HepG2 (cell line): Measurements from ENCODE around the gene TSSK1B. TPM values are rescaled to one million over a fixed set of nuclear protein-coding genes. Genes with fewer than 3 reads are reported as not detected.

ENCODE experiments used
- ATAC-seq: fragments of 200-7000 bp; cut with Tn5 transposase; 3 replicates; pipeline ENCODE4 v1.9.1; 2020; ENCODE audit warnings: mild to moderate bottlenecking, moderate library complexity
- BruUV-seq: library from RNA; stranded (reverse); fragments of 400-500 nt; replicated peaks from 2 replicates; lab custom pipeline; 2021; lab: Mats Ljungman, UMichigan
- CTCF ChIA-PET: fragments of 300-600 bp; formaldehyde crosslinking; extraction: SDS; loops from one replicate; lab custom pipeline; 2021; ENCODE audit warnings: low total read pairs, inconsistent platforms, low intra/inter-chr PET ratio; lab: Yijun Ruan, JAX
- POLR2A ChIA-PET: fragments of 350-600 bp; sonication (Branson Sonifier 250); formaldehyde crosslinking; loops from one replicate; lab custom pipeline; 2020; ENCODE audit warnings: antibody characterized with exemption, inconsistent platforms; lab: Yijun Ruan, JAX
- DNase-seq: peaks from one replicate; pipeline ENCODE4 v3.0.0-alpha.2; 2015; ENCODE audit warnings: low spot score
- FAIRE-seq: peaks from 3 replicates; lab custom pipeline; 2011; peaks lifted over from hg19 to GRCh38; lab: Jason Lieb, UNC
- H2AFZ ChIP-seq: one replicate; pipeline ENCODE4 v1.6.1; 2011; ENCODE audit warnings: low read length, inconsistent platforms
- H3K27ac ChIP-seq: fragments of 300-600 bp; 3 replicates; pipeline ENCODE4 v1.8.0; 2011; ENCODE audit warnings: mixed run types, mild to moderate bottlenecking, mixed read lengths, low read length, inconsistent platforms; ENCODE audit not compliant: insufficient read depth; ENCODE audit errors: extremely low read length
- H3K27me3 ChIP-seq, 2 experiments: fragments of 200-600 bp in 1 of 2; 2 replicates in 1 of 2; 3 replicates in 1 of 2; pipeline versions ENCODE4 v1.6.0 to v1.8.0; 2011; ENCODE audit warnings: low read length in 2 of 2, mild to moderate bottlenecking in 2 of 2, moderate library complexity in 2 of 2, inconsistent platforms in 1 of 2; ENCODE audit not compliant: insufficient read depth in 2 of 2, control insufficient read depth in 1 of 2
- H3K36me3 ChIP-seq, 2 experiments: fragments of 200-600 bp in 1 of 2; replicated peaks in 1 of 2; 2 replicates in 1 of 2; 3 replicates in 1 of 2; pipeline versions ENCODE4 v1.5.1 to v1.8.0; 2011; ENCODE audit warnings: low read length in 2 of 2, inconsistent platforms in 1 of 2; ENCODE audit not compliant: insufficient read depth in 2 of 2, control insufficient read depth in 1 of 2
- H3K4me1 ChIP-seq: 2 replicates; pipeline ENCODE4 v1.5.1; 2012; ENCODE audit warnings: low read length, inconsistent platforms; ENCODE audit not compliant: insufficient read depth
- H3K4me2 ChIP-seq: 2 replicates; pipeline ENCODE4 v1.6.0; 2011; ENCODE audit warnings: low read depth, low read length, inconsistent platforms
- H3K4me3 ChIP-seq, 3 experiments: fragments of 200-600 bp in 1 of 3; sonication (generic), shearing (Covaris generic) in 1 of 3; replicated peaks in 1 of 3; 2 replicates each; pipeline ENCODE4 v1.5.1; 2011 to 2016; ENCODE audit warnings: low read length in 3 of 3, inconsistent platforms in 2 of 3, low read depth in 2 of 3, mild to moderate bottlenecking in 2 of 3, control low read depth in 1 of 3, mixed read lengths in 1 of 3; ENCODE audit not compliant: insufficient read depth in 1 of 3
- H3K79me2 ChIP-seq: one replicate; pipeline ENCODE4 v1.6.1; 2011; ENCODE audit warnings: low read length, inconsistent platforms; ENCODE audit not compliant: insufficient read depth
- H3K9ac ChIP-seq: 2 replicates; pipeline ENCODE4 v1.6.0; 2011; ENCODE audit warnings: mild to moderate bottlenecking, low read depth, low read length, inconsistent platforms; ENCODE audit not compliant: insufficient read depth
- H3K9me3 ChIP-seq: 2 replicates; pipeline ENCODE4 v1.5.1; 2012; ENCODE audit warnings: mild to moderate bottlenecking, low read length
- H4K20me1 ChIP-seq: 2 replicates; pipeline ENCODE4 v1.6.0; 2011; ENCODE audit warnings: inconsistent platforms, mild to moderate bottlenecking, low read length, moderate library complexity; ENCODE audit not compliant: insufficient read depth
- CCAR2 ChIP-seq: fragments of 200-400 bp; formaldehyde crosslinking; optimal IDR thresholded peaks from 2 replicates; pipeline ENCODE3; 2018; ENCODE audit warnings: low read depth, mild to moderate bottlenecking, low read length, moderate library complexity
- GFI1 ChIP-seq: sonication (generic); formaldehyde crosslinking; IDR thresholded peaks from 2 replicates; pipeline ENCODE4 v1.5.0; 2020; ENCODE audit warnings: missing genetic modification reagents, mild to moderate bottlenecking, borderline replicate concordance
- NONO ChIP-seq, 2 experiments: fragments of 450-650 bp in 1 of 2; sonication (generic) in 1 of 2; formaldehyde crosslinking in 1 of 2; IDR thresholded peaks in 1 of 2; conservative IDR thresholded peaks in 1 of 2; 2 replicates each; pipeline versions ENCODE4 v1.6.1 to v1.8.0; 2017 to 2022; ENCODE audit warnings: mild to moderate bottlenecking in 1 of 2, missing genetic modification reagents in 1 of 2, moderate library complexity in 1 of 2
- POLR2A ChIP-seq, 2 experiments: IDR thresholded peaks; 2 replicates each; pipeline ENCODE4 v1.6.1; 2011; ENCODE audit warnings: low read depth in 2 of 2, low read length in 2 of 2, mild to moderate bottlenecking in 1 of 2, moderate library complexity in 1 of 2; ENCODE audit not compliant: insufficient read depth in 1 of 2
- YY1 ChIP-seq: IDR thresholded peaks from 2 replicates; pipeline ENCODE4 v1.6.1; 2011; ENCODE audit warnings: low read length, low read depth, moderate library complexity, mild to moderate bottlenecking; ENCODE audit not compliant: insufficient read depth, insufficient replicate concordance
- ZFY ChIP-seq: sonication (generic); formaldehyde crosslinking; IDR thresholded peaks from 2 replicates; pipeline ENCODE4 v1.4.0; 2020; ENCODE audit warnings: missing genetic modification reagents
- ZNF501 ChIP-seq: sonication (generic); formaldehyde crosslinking; IDR thresholded peaks from 2 replicates; pipeline ENCODE4 v1.5.1; 2020; ENCODE audit warnings: mild to moderate bottlenecking, moderate library complexity, missing genetic modification reagents
- WGBS: methylation state at CpG from one replicate; pipeline ENCODE4 v1.1.6; 2017; ENCODE audit warnings: low lambda C conversion rate; 5-methylcytosine and 5-hydroxymethylcytosine counted together
- in situ Hi-C: cut with HindIII; loops from 2 replicates; pipeline ENCODE4 v1.10.0; 2017; ENCODE audit warnings: low pct_unique_long_range_greater_than_20kb; ENCODE audit not compliant: extremely low pct_ligation_motif_present
- intact Hi-C: fragments of 100-400 bp; cut with micrococcal nuclease; formaldehyde crosslinking; loops from one replicate; pipeline ENCODE4 v1.10.0; 2022; ENCODE audit not compliant: unreplicated experiment
- polyA plus RNA-seq, 8 experiments: library from polyadenylated mRNA; depleted of rRNA in 3 of 8; stranded (reverse) in 7 of 8; unstranded in 1 of 8; fragments of >200 nt; fragmentation: Illumina TruSeq in 4 of 8; extraction: Trizol in 4 of 8; gene quantifications; 2 replicates each; pipeline versions ENCODE4 v1.2.1 to v1.2.3, GENCODE V29; 2011 to 2016; ENCODE audit warnings: low read depth in 4 of 8, missing spikeins in 1 of 8, mixed read lengths in 1 of 8; ENCODE audit not compliant: insufficient read depth in 1 of 8
- total RNA-seq, 5 experiments: library from RNA; depleted of rRNA; stranded (reverse); fragments of >200 nt; fragmentation: Illumina TruSeq; extraction: Trizol; gene quantifications; 2 replicates each; pipeline ENCODE4 v1.2.3, GENCODE V29; 2016; ENCODE audit warnings: low read depth in 1 of 5
- TF ChIP-seq, protein P1 (sequence below): sonication (generic); formaldehyde crosslinking; IDR thresholded peaks from 2 replicates; pipeline ENCODE4 v1.5.0; 2020; ENCODE audit warnings: mild to moderate bottlenecking, missing genetic modification reagents
- TF ChIP-seq, protein P2 (sequence below): sonication (generic); formaldehyde crosslinking; conservative IDR thresholded peaks from 2 replicates; pipeline ENCODE4 v1.8.0; 2022; ENCODE audit warnings: low read depth, missing genetic modification reagents
- TF ChIP-seq, protein P3 (sequence below): sonication (generic); formaldehyde crosslinking; IDR thresholded peaks from 2 replicates; pipeline ENCODE4 v1.4.0; 2020; ENCODE audit warnings: missing genetic modification reagents, borderline replicate concordance

Gene TSSK1B
- total and polyA plus RNA-seq, 2 of the 13 experiments (the other 11 are each of a cell fraction or from before 2014, with no cell fraction given) = not detected

DNA sequence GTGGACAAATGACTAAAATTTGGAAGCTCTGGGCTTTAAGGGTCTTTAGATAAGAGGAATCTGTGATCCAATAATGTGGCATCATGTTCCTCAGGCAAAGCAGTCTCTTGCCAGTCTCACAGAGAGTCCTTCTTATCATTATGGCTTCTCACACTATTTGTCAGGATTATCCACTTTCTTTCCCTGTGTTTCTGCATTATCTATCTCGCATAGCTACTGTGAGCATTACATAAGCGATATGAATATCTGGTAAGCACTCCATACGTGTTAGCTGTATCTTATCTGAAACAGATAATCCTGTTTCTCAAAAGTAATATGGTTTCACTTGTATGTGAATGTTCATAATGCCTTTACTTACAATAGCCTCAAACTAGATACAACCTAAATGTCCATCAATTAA, 43.9 kb upstream of the TSSK1B start:
- Histone ChIP-seq H4K20me1 (no peaks in the 10 kb centered on the region), H3K4me1 (no peaks in the 10 kb centered on the region), H3K27ac (no peak overlapping the region), H3K9ac (no peak overlapping the region), H2AFZ (no peak overlapping the region), H3K4me2 (no peak overlapping the region), H3K9me3 (no peaks in the 10 kb centered on the region), H3K79me2 (no peaks in the 10 kb centered on the region), H3K36me3 (no peaks in the 10 kb centered on the region), H3K27me3 (no peaks in the 10 kb centered on the region; a peak in 1 of 5 replicates), H3K4me3 (no peak overlapping the region)
- ATAC-seq (no peak), DNase-seq (no peak), FAIRE-seq (no peak)
- in situ Hi-C loops = no loop called here
- ChIA-PET POLR2A (no interaction called here), CTCF (no interaction called here)
- no TSS peak for BruUV-seq
- intact Hi-C loops = no loop called here
- TF ChIP-seq YY1 (no peak), CCAR2 (no peak), POLR2A (IDR thresholded peaks at IDR 0.05; ENCODE audit: insufficient read depth in 1 of 2, low read depth in 2 of 2, low read length in 2 of 2) (no peak)
- WGBS = 14% methylated on average over 3 of the region's 3 CpGs

DNA sequence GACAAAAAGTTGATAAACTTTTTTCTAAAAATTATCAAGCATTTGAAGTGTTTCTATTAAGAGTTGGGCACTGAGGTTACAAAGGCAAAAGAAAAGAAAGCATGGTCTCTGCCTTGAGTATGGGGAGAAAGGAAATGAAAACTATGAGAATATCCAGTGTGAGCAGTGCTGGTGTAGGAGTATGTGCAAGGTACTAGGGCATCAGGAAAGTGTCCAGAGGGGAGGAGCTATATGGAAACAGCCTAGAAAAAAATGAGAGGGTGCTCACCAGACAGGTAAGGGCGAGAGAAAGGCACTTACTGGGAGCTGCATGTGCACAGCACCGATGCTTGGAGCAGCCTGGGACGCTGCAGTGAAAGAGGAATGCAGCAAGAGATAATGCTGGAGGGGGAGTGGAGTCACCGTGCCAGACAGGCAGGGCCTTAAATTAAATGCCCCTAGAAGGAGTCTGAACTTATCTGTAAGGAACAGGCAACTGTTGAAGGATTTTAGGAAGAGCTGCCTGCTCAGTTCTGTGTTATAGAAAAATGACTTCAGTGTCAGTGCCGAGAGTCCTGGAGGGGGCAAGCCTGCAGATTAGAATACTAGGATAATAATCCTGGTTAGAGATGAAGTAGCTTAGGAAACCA, 39.4 kb upstream of the TSSK1B start:
- CTCF ChIA-PET = no interaction called here
- Histone ChIP-seq H3K4me2 (no peak overlapping the region), H4K20me1 (no peaks in the 10 kb centered on the region), H3K9me3 (no peaks in the 10 kb centered on the region), H3K4me1 (no peaks in the 10 kb centered on the region), H3K36me3 (no peaks in the 10 kb centered on the region), H3K79me2 (no peaks in the 10 kb centered on the region), H3K9ac (no peak overlapping the region), H2AFZ (no peak overlapping the region), H3K27me3 (no peaks in the 10 kb centered on the region; a peak in 1 of 5 replicates), H3K4me3 (no peak overlapping the region), H3K27ac (no peak overlapping the region)
- in situ Hi-C loops (no loop called here), intact Hi-C loops (no loop called here)
- POLR2A ChIA-PET = no interaction called here
- WGBS = 11% methylated on average over 5 of the region's 5 CpGs
- ATAC-seq (no peak), DNase-seq (no peak), FAIRE-seq (no peak)
- BruUV-seq = no TSS peak
- TF ChIP-seq, protein P1, sequence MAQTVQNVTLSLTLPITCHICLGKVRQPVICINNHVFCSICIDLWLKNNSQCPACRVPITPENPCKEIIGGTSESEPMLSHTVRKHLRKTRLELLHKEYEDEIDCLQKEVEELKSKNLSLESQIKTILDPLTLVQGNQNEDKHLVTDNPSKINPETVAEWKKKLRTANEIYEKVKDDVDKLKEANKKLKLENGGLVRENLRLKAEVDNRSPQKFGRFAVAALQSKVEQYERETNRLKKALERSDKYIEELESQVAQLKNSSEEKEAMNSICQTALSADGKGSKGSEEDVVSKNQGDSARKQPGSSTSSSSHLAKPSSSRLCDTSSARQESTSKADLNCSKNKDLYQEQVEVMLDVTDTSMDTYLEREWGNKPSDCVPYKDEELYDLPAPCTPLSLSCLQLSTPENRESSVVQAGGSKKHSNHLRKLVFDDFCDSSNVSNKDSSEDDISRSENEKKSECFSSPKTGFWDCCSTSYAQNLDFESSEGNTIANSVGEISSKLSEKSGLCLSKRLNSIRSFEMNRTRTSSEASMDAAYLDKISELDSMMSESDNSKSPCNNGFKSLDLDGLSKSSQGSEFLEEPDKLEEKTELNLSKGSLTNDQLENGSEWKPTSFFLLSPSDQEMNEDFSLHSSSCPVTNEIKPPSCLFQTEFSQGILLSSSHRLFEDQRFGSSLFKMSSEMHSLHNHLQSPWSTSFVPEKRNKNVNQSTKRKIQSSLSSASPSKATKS (CRISPR knock-in tag) = no peak
- TF ChIP-seq ZFY (CRISPR knock-in tag) (no peak), GFI1 (CRISPR knock-in tag) (no peak), ZNF501 (no peak), NONO (IDR thresholded peaks at IDR 0.05) (no peak), NONO (CRISPR knock-in tag; conservative IDR thresholded peaks at IDR 0.05) (no peak)
- TF ChIP-seq, protein P2, sequence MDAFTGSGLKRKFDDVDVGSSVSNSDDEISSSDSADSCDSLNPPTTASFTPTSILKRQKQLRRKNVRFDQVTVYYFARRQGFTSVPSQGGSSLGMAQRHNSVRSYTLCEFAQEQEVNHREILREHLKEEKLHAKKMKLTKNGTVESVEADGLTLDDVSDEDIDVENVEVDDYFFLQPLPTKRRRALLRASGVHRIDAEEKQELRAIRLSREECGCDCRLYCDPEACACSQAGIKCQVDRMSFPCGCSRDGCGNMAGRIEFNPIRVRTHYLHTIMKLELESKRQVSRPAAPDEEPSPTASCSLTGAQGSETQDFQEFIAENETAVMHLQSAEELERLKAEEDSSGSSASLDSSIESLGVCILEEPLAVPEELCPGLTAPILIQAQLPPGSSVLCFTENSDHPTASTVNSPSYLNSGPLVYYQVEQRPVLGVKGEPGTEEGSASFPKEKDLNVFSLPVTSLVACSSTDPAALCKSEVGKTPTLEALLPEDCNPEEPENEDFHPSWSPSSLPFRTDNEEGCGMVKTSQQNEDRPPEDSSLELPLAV = no peak
- TF ChIP-seq, protein P3, sequence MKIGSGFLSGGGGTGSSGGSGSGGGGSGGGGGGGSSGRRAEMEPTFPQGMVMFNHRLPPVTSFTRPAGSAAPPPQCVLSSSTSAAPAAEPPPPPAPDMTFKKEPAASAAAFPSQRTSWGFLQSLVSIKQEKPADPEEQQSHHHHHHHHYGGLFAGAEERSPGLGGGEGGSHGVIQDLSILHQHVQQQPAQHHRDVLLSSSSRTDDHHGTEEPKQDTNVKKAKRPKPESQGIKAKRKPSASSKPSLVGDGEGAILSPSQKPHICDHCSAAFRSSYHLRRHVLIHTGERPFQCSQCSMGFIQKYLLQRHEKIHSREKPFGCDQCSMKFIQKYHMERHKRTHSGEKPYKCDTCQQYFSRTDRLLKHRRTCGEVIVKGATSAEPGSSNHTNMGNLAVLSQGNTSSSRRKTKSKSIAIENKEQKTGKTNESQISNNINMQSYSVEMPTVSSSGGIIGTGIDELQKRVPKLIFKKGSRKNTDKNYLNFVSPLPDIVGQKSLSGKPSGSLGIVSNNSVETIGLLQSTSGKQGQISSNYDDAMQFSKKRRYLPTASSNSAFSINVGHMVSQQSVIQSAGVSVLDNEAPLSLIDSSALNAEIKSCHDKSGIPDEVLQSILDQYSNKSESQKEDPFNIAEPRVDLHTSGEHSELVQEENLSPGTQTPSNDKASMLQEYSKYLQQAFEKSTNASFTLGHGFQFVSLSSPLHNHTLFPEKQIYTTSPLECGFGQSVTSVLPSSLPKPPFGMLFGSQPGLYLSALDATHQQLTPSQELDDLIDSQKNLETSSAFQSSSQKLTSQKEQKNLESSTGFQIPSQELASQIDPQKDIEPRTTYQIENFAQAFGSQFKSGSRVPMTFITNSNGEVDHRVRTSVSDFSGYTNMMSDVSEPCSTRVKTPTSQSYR (CRISPR knock-in tag) = no peak
